MM.1S (cell line): ENCODE data around the gene UNC5A.

Experiments used
- CTCF ChIP-seq: fragments of 300-600 bp; sonication (generic); IDR thresholded peaks from 2 replicates; pipeline ENCODE4 v1.5.1; 2016; ENCODE audit warnings: antibody characterized with exemption, low read length, mixed read lengths
- EZH2 ChIP-seq: fragments of 300-600 bp; sonication (generic); optimal IDR thresholded peaks from 2 replicates; pipeline ENCODE3; 2017; ENCODE audit warnings: low read depth, mild to moderate bottlenecking, antibody characterized with exemption, low read length, mixed read lengths

DNA sequence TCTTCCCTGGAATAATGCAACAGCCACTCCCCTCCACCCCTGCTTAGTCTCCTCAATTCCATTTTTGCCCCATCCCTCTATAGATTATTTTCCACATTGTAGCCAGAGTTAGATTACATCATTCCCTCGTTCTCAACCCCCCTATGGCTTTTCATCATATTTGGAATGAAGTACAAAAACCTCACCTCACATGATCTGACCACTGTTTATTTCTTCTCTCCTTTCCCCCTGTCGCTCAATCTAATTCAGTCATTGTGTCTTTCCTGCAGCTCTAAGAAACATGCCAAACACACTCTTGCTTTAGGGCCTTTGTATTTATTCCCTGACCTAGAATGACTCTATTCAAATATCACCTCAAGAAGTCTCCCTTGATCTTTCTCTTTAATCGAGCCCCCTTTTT lies 111.4 kb downstream of the UNC5A start:
- no peak for TF ChIP-seq CTCF
- no peak for TF ChIP-seq EZH2
